Hematopoietic multipotent progenitor cell treated with erythropoietin and hydrocortisone succinate and interleukin-3 and kit ligand, for 6 days (in vitro differentiated cells): Measurements from ENCODE around the gene BABAM1.
A peak's percentile ranks its signal among the peaks of the same experiment; 100 is the strongest.
"Not testable (repeated sequence)": the region's sequence is repeated elsewhere in the genome, so short reads cannot be mapped to it uniquely, and the experiment has no call there.

Source experiments
- DNase-seq: peaks from one replicate; pipeline ENCODE4 v3.0.0-alpha.2; 2015

The BABAM1 gene

GRCh38 chr19:17243830-17244617, 23.2 kb upstream of the BABAM1 start:
- DNase-seq: no peak

DNA sequence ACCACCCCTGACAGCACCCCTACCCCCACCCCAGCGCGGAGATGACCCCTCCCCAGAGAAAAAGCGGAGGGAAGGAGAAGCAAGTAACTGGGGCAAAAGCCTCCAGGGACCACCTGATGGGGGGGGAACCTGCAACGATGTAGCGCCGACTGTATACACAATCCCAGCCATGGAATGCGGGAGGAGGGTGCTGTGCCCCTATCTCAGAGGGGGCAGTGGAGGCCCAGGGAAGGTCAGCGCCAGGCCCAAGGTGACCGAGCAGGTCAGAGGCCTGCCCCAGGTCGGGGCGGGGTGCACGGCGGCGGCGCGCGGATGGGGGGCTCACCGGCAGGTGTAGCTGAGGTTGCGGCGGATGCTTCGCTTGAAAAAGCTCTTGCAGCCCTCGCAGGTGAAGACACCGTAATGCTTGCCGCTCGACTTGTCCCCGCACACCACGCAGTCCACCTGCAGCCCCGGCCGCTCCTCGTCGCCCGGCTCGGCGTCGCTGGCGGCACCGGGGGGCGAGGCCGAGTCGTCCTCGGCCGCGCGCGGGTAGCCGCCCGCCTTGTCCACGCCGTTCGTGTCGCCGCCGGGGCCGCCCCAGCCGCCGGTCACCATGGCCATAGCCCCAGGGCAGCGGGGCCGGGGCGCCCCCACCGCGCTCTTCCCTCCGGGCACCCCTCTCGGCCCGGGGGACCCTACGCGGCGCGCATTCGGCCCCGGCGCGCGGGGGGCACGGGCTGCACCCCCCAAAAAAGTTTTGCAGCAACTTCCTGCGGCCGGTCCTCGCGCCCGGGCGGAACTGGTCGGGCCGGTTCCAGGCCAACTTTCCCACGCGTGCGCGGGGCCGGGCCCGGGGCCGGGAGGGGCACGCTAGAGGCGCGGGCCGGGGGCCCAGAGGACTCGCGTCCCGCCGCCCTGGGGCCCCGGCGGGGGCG, 22.4 kb upstream of the BABAM1 start:
- no peak for DNase-seq

DNA sequence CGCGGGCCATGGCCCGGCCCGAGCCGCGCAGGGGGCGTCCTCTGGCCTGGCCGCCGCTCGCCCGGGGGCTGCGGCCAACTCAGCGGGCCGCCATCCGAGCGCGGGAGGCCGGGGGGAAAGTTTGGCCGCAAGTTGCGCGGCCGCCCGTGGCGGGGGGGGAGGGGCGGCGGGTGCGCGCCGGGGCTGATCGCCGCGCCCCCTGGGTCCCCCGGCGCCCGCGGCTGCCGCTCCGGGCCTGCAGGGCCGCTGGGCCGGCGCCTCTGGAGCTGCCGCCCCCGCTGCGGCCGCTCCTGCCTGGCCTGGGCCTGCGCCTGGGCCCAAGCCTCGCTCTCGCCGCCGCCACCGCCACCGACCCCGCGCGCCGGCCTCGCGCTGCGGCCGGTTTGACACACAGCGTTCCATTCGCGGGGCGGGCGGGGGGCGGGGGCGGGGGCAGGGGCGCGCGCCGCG, 21.7 kb upstream of the BABAM1 start, which contains the start of gene NR2F6:
Gene NR2F6, minus strand, starts transcription at position 385 of the 450 bp plus-strand sequence. CDS start 699 bp downstream, outside the sequence.
- DNase-seq: no peak

- DNase-seq: no peak
These were observed 20.4 kb upstream of the BABAM1 start for GRCh38 chr19:17246681-17247425.

DNA sequence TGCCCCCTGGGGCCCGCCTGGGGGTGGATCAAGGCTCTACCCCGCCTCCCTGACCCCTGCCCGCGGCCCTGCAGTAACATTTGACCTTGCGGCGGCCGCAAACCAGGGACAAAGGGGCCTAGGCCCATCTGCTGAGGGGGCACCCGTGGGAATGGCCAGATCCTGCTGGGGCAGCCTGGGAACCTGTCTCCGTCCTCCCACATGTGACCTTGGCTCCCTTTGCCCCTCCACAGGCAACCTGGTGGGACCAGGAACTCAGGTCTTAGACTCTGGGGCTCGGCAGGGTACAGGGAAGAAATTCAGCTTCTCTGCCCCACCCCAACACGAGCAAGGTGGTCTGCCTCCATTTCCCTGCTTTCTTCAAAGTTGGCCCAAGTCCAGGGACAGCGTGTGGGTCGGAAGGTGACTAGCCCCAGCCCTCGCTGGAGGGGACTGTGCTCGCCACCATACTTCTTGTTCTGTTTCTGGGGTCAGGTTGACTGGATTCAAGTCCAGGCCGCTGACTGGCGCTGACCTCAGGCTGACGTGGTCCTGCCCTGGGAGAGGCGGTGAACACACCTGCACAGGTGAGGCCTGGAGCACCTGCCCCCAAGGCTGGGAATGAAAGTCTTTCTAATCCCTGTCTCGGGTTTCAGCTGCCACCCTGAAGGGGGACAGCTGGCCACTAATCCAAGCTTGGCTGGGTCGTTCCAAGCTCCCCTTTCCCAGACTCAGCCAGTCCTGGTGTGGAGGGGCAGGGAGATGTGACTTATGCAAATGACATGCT, 19.0 kb upstream of the BABAM1 start:
- DNase-seq: no peak

GRCh38 chr19:17249887-17250548, 17.2 kb upstream of the BABAM1 start:
- no peak for DNase-seq

- no peak for DNase-seq
These were observed 12.6 kb upstream of the BABAM1 start for GRCh38 chr19:17254636-17255035.

DNA sequence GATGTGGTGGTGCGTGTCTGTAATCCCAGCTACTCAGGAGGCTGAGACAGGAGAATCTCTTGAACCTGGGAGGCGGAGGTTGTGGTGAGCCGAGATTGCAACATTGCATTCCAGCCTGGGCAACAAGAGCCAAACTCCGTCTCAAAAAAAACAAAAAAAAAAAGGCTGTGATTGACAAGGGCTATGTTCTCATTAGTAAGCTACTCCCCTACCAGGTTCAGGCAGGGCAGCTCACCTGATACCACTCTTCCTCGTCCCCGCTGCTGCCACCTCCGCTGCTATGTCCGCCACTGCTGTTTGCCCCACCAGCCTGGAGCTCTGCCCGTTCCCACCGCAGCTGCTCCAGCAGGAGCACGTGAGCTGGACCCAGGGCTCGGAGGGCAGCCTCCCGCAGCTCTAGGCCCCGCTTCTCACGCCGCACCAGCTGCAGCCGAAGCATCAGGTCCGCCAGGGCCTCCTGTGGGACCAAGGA, 12.1 kb upstream of the BABAM1 start:
- no peak for DNase-seq

GRCh38 chr19:17256130-17256529, 11.1 kb upstream of the BABAM1 start:
- DNase-seq: no peak

DNA sequence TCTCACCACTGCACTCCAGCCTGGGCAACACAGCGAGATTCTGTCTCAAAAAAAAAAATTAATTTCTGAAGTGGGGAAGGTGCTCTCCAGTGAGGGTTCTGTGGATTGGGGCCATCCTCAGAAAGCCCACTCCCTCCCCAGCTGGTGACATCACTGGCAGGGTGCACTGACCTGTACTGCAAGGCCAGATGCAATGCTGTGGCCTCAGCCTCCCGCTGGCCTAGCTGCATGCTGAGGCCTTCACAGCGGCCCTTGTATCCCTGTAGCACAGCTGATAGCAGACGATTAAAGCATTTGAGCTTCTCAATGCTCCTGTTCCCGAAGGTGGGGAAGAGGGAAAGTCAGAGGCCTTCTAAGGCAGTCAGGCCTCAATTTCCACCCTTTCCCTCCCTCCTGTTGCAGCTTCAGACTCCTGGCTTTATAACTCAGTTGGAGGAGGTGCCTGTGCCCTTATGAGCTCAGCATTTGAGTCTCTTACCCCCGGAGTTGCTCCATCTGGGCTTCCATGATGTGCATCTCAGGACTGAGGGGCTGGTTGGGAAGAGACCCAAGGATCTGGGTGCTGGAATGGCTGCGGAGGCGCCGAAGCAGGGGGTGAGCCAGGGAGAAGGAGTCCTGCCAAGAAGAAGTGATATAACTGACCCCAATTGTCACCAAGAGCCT, 8.0 kb upstream of the BABAM1 start:
- DNase-seq: no peak

DNA sequence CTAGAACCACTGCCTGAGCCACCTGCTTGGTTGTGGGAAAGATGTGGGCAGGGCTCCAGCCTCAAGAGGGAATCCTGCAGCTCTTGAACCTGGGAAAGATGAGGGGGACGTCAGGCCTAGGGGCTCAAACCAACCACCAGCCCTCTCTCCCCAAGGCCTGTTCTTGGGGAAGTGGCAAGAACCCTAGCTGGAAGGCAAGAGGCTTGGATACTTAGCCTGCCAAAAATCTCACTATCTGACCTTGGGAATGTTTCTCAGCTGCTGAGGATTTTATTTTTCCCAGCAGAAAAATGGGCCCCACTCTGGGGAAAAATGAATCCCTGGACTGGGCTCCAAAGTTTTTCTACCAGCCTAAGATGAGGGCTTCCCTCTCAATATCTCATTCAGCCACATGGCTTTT, 7.3 kb upstream of the BABAM1 start:
- no peak for DNase-seq

- DNase-seq: peak; percentile 93
These were observed 6.4 kb upstream of the BABAM1 start for GRCh38 chr19:17260842-17261325.

DNA sequence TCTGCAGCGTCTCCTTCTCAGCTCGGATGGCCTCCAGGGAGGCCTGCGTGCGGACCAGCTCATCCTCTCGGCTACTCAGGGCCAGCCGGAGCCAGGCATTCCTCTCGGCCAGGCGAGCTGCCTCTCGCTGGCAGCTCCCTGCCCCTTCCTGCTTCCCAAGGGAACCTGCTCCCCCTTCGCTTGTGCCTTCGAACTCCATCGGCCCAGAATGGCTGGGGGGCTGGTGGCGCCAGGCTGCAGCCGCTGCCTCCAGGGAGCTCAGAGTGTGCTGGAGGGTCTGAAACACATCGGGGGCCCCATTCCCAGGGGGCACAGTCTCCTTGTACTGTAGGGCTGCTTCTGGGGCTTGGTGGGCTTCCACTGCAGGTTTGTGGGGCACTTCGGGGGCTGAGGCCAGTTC, 4.7 kb upstream of the BABAM1 start:
- DNase-seq: no peak

DNA sequence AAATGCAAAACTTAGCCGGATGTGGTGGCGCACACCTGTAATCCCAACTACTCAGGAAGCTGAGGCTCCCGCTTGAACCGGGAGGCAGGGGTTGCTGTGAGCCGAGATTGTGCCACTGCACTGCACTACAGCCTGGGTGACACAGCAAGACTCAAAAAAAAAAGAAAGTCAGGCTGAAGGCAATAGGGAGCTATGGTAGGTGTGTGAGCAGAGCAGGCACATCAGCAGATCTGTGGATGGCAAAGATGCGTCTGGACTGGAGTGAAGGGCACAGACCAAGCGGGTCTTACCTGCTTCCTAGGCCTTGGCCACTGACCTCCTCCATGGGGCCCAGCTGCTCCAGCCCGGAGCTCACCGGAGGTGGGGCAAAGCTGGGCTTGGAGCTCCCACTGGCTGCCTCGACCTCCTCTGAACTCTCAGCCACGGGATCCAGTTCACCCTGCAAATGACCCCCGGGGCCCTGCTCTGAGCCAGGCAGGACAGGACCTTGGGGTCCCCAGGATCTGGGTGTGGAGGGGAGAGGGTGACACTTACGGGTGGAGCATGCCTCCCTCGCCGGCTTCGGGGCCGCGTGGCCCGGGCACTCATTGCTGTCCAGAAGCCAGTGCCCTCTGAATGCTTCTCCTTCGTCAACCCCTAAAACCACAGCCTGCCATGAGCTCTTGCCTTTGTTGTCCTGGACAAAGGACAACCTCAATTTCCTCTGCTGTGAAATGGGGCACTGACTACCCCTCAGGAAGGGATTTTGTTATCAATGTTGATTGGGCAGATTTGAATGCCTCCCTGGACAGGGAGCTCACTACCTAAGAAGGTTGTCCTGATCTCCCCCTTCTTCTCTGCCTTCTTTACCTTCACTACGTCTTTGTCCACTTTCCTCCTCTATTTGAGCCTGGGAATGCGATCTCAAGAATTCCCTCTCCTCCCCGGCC, 3.3 kb upstream of the BABAM1 start:
- no peak for DNase-seq

DNA sequence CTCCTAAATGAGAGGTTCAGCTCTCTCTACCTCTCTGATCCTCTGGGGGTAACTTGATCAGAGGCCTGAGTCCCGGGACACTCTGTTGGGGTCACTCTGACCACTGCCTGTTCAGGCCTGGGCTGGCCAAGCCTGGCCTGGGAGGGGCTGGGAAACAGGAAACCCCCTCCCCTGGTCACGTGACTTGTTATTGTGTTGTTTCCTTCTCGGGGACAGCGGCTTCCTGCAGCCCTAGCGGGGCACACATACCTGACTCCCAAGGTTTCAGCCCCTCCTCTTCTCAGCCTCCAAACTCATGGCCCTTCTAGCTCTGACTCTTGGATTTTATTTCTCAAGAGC, 2.6 kb upstream of the BABAM1 start, which contains the start of gene USHBP1:
Gene USHBP1, minus strand, starts transcription at position 105 of the 339 bp plus-strand sequence. CDS start 446 bp downstream, outside the sequence.
- DNase-seq: no peak

GRCh38 chr19:17266026-17266425, 1.2 kb upstream of the BABAM1 start:
- no peak for DNase-seq

DNA sequence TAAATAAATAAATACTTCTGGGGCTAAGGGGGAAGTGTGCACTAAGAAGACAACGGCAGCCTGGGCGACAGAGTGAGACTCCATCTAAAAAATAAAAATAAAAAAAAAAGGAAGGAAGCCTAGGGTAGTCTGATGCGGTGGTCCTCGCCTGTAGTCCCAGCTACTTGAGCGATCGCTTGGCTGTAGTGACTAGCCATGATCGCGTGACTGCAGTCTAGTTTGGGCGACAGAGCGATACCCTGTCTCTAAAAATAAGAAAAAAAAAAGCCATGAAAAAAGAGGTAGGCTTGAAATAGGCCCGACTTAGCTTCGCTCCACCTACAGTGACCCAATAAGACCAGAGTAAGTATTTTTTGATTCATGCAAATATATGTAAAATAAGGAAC, 661 bp upstream of the BABAM1 start:
- no peak for DNase-seq

- no peak for DNase-seq
These were observed 1.5 kb downstream of the BABAM1 start for GRCh38 chr19:17268754-17269153.

- not testable (repeated sequence) for DNase-seq
These were observed 7.6 kb downstream of the BABAM1 start for GRCh38 chr19:17274892-17275291.
